Adrenal gland (tissue), 12 donors: ENCODE data around the gene CDHR3. TPM values are rescaled to one million over a fixed set of nuclear protein-coding genes. Genes with fewer than 3 reads are reported as not detected.

Experiments
- DNase-seq, 7 donors: peaks; one replicate each; pipeline ENCODE4 v3.0.0-alpha.2; 2019 to 2020
- H3K27ac ChIP-seq, 5 donors: fragments of 200-600 bp; sonication (generic) in 4 of 5; 1 replicate in 3 of 5; 2 replicates in 2 of 5; pipeline versions ENCODE4 v1.5.1 to v1.8.0; 2016 to 2020; ENCODE audit warnings: mild to moderate bottlenecking in 1 of 5
- H3K27me3 ChIP-seq: fragments of 200-600 bp; 2 replicates; pipeline ENCODE4 v1.8.0; 2021
- H3K36me3 ChIP-seq, 2 donors: fragments of 200-600 bp; replicated peaks in 1 of 2; 1 replicate in 1 of 2; 2 replicates in 1 of 2; pipeline versions ENCODE4 v1.5.1 to v1.8.0; 2018 to 2022
- H3K4me1 ChIP-seq, 2 donors: fragments of 200-600 bp; replicated peaks in 1 of 2; 1 replicate in 1 of 2; 2 replicates in 1 of 2; pipeline versions ENCODE4 v1.5.1 to v1.8.0; 2018 to 2021
- H3K4me3 ChIP-seq, 4 donors: fragments of 200-600 bp; sonication (generic) in 3 of 4; one replicate each; pipeline ENCODE4 v1.5.1; 2016 to 2018
- H3K9me3 ChIP-seq, 3 donors: fragments of 200-600 bp; sonication (generic) in 1 of 3; replicated peaks in 1 of 3; 1 replicate in 2 of 3; 2 replicates in 1 of 3; pipeline versions ENCODE4 v1.5.1 to v1.8.0; 2016 to 2021
- CTCF ChIP-seq, 6 experiments: fragments of 450-650 bp in 4 of 6; fragments of 200-600 bp in 2 of 6; sonication (generic) in 1 of 6; IDR thresholded peaks; 1 replicate in 5 of 6; 2 replicates in 1 of 6; pipeline versions ENCODE4 v1.5.1 to v1.8.0; 2016 to 2021; ENCODE audit warnings: antibody characterized with exemption in 6 of 6, mild to moderate bottlenecking in 2 of 6, moderate library complexity in 1 of 6
- POLR2A ChIP-seq, 2 donors: fragments of 450-650 bp; IDR thresholded peaks; one replicate each; pipeline ENCODE4 v1.6.1; 2017; ENCODE audit warnings: antibody characterized with exemption in 2 of 2, mild to moderate bottlenecking in 2 of 2, moderate library complexity in 1 of 2
- WGBS, 4 donors: extraction: QIAGEN DNeasy Blood & Tissue Kit in 2 of 4; methylation state at CpG; one replicate each; pipeline versions ENCODE4 v1.1.5 to v1.1.7; 2013 to 2017; 5-methylcytosine and 5-hydroxymethylcytosine counted together
- intact Hi-C, 2 donors: fragments of 100-400 bp; cut with DNase I; formaldehyde crosslinking; loops; one replicate each; pipeline versions ENCODE4 v1.14.1 to v1.15.0; 2022 to 2023
- polyA plus RNA-seq, 3 donors: library from polyadenylated mRNA; stranded (reverse); fragments of 200-250 nt in 2 of 3; fragments of 350-450 nt in 1 of 3; fragmentation: Illumina TruSeq in 1 of 3; extraction: RNeasy Lipid Tissue Mini Kit (QIAGEN cat#74804) in 1 of 3; gene quantifications; one replicate each; pipeline ENCODE4 v1.2.3, GENCODE V29; 2013 to 2014
- total RNA-seq, 9 donors: library from RNA; depleted of rRNA in 4 of 9; stranded (reverse); fragments of >200 nt in 4 of 9; fragments of 120-200 nt in 1 of 9; fragmentation: NEBNext Ultra II Directional in 1 of 9; extraction: Animal tissue kit (Norgen Biotek cat#: 25700) in 1 of 9; gene quantifications; one replicate each; pipeline versions ENCODE4 v1.1.0 to v1.2.4, GENCODE V29; 2013 to 2023
- donor health status: healthy with polysubstance abuse.
- donor health status: Bipolar disorder and iron deficiency.
- donor health status: DM: yes; HTN: yes; CAD: no.
- donor health status: DM: no; HTN: no; CAD: no.
- donor health status: DM: no; HTN: no; CAD: no.
- donor health status: DM: yes; HTN: yes; CAD: no.

Gene CDHR3
- total and polyA plus RNA-seq, 12 donors = 0.66 to 5.0 (median 2.3) TPM

GRCh38 chr7:106070567-106071254, 107.6 kb downstream of the CDHR3 start:
- 89 to 91% (median 90%) methylated on average over 8 of the region's 8 CpGs for WGBS, 4 donors
- peak in 1 of 7 donors; percentile 7 for DNase-seq
- no peak for TF ChIP-seq CTCF (IDR thresholded peaks at IDR 0.05)
- TF ChIP-seq POLR2A (IDR thresholded peaks at IDR 0.05) = no peak
- Histone ChIP-seq H3K27me3 (no peaks in the 10 kb centered on the region), H3K36me3 (no peaks in the 10 kb centered on the region), H3K27ac (peak overlapping the region in 2 of 5 donors; percentile 14 to 82), H3K9me3 (no peaks in the 10 kb centered on the region), H3K4me3 (no peak overlapping the region), H3K4me1 (peaks cover 26 to 28% of the 10 kb centered on the region in 2 donors)
- intact Hi-C loops = loop anchor here in 1 of 2 donors (5.0 kb wide), 1 partner anchor 37 kb away; no protein-coding TSS in a partner anchor

GRCh38 chr7:106071356-106071998, 108.4 kb downstream of the CDHR3 start:
- peaks cover 20 to 24% of the 10 kb centered on the region in 2 donors for H3K4me1 ChIP-seq
- peak overlapping the region in 4 of 5 donors; percentile 14 to 82 (median 34) for H3K27ac ChIP-seq
- H3K9me3 ChIP-seq = no peaks in the 10 kb centered on the region
- H3K4me3 ChIP-seq = no peak overlapping the region
- intact Hi-C loops = loop anchor here in 1 of 2 donors (5.0 kb wide), 1 partner anchor 36 kb away; no protein-coding TSS in a partner anchor
- peak in 1 of 7 donors; percentile 14 for DNase-seq
- no peaks in the 10 kb centered on the region for H3K36me3 ChIP-seq
- WGBS, 4 donors = 65 to 69% (median 67%) methylated on average over 9 of the region's 9 CpGs
- no peaks in the 10 kb centered on the region for H3K27me3 ChIP-seq
- TF ChIP-seq POLR2A (IDR thresholded peaks at IDR 0.05) (no peak), CTCF (IDR thresholded peaks at IDR 0.05) (no peak)

- WGBS, 4 donors = 12 to 17% (median 15%) methylated on average over 9 of the region's 9 CpGs
Observed at GRCh38 chr7:106071999-106072714, 109.1 kb downstream of the CDHR3 start.

More at GRCh38 chr7:106071999-106072714, 109.1 kb downstream of the CDHR3 start:
- Histone ChIP-seq H3K4me1 (peaks cover 20 to 24% of the 10 kb centered on the region in 2 donors), H3K36me3 (no peaks in the 10 kb centered on the region), H3K27ac (peak overlapping the region; percentile 25 to 82 (median 43)), H3K27me3 (no peaks in the 10 kb centered on the region), H3K4me3 (peak overlapping the region in 1 of 4 donors; percentile 11), H3K9me3 (no peaks in the 10 kb centered on the region)
- no peak for TF ChIP-seq CTCF (IDR thresholded peaks at IDR 0.05)
- no peak for TF ChIP-seq POLR2A (IDR thresholded peaks at IDR 0.05)
- intact Hi-C loops = loop anchor here in 1 of 2 donors (5.0 kb wide), 1 partner anchor 35 kb away; no protein-coding TSS in a partner anchor
- DNase-seq = peak; percentile 55 to 91 (median 79)
